ENCODE measurements around the gene KRT7. TPM values are rescaled to one million over a fixed set of nuclear protein-coding genes. Genes with fewer than 3 reads are reported as not detected.

KRT7 gene
- total RNA-seq, 1 donor: not detected

GRCh38 chr12:52193991-52194390 lies 39.1 kb upstream of the KRT7 start:
- no peaks in the 10 kb centered on the region for H3K9me3 ChIP-seq (ENCODE audit: low read depth, low read length)
- H3K4me1 ChIP-seq (ENCODE audit: insufficient read depth, low read length): peaks cover 95% of the 10 kb centered on the region
- H3K27me3 ChIP-seq (ENCODE audit: insufficient read depth, low read length): no peaks in the 10 kb centered on the region
- no peak overlapping the region for H3K4me3 ChIP-seq (ENCODE audit: low read length)

GRCh38 chr12:52195065-52195730 lies 37.8 kb upstream of the KRT7 start:
- Histone ChIP-seq H3K27me3 (ENCODE audit: insufficient read depth, low read length) (no peaks in the 10 kb centered on the region), H3K9me3 (ENCODE audit: low read depth, low read length) (no peaks in the 10 kb centered on the region), H3K4me3 (ENCODE audit: low read length) (no peak overlapping the region), H3K4me1 (ENCODE audit: insufficient read depth, low read length) (peaks cover 95% of the 10 kb centered on the region)

DNA sequence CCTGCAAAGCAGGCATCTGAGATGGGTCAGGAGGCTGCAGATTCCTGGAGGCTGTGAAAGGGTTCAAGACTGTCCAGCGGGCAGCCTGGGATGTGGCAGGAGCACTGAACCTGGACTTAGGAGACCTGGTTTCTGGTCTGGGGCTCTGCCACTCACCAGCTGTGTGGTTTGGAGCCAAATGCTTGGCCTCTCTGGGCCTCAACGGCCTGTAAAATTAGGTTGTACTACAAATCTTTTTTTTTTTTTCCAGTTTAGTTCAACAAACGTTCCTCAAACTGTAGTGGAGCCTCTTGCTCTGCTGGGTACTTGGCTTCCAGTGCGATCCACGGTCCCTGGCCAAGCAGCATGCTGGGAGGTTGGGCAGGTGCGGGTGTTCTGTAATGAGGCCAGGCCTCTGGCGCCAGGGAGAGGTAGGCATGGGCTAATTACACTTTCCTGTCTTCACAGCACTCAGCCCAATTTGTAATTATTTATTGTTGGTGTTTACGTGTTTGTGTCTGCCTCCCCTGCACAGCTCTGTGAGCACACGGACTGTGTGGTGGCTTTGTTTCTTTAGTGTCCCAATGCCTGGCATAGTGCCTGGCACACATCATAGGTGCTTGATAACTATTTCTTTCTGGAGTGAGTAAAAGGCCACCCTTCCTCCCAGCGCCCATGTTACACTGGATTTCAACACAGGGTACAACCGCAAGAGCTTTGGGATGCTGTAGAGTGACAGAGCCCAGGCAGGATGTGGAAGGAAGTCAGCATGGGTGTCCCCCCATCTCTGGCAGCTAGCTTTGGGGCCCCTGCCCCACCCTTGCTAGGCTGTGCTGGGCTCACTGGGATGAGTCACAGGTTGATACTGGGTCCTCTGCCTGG lies 35.4 kb upstream of the KRT7 start:
- H3K9me3 ChIP-seq (ENCODE audit: low read depth, low read length): no peaks in the 10 kb centered on the region
- no peaks in the 10 kb centered on the region for H3K27me3 ChIP-seq (ENCODE audit: insufficient read depth, low read length)
- peaks cover 99% of the 10 kb centered on the region for H3K4me1 ChIP-seq (ENCODE audit: insufficient read depth, low read length)
- no peak overlapping the region for H3K4me3 ChIP-seq (ENCODE audit: low read length)

DNA sequence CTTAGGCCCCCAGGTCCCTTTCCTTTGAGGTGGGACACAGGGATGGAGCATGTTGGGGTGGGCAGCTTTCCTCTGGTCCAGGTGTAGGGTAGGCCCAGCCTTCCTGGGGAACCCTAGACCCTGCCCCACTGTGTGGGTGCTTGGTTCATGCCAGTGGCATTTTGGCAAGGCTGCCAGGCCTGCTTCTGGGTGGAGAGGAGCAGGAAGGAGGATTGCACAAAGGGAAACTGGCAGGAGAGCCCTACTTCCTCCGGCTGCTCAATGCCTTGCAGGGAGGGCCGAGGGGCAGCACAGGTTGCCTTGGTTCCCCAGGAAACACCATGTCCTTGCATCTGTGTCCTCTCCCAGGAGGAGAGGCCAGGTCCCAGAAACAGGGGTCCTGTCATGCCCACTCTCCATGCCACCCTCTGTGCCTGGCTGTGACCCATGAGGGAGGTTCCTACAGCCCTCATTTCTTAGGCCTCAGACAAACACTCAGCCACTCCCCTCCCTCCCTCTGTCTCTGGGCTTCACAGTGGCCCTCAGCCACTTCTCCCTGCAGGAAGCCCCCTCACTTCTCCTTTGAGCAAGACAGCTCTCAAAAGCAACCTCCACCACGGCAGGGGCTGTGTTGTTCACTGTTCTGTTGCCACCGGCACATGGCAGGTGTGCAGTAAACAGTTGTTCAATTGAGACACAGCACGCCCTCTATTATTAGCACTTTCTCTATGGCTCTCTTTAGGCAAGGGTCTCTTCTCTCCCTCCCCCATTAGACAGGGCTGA lies 34.4 kb upstream of the KRT7 start:
- no peaks in the 10 kb centered on the region for H3K27me3 ChIP-seq (ENCODE audit: insufficient read depth, low read length)
- H3K4me1 ChIP-seq (ENCODE audit: insufficient read depth, low read length): peaks cover 99% of the 10 kb centered on the region
- H3K4me3 ChIP-seq (ENCODE audit: low read length): no peak overlapping the region
- no peaks in the 10 kb centered on the region for H3K9me3 ChIP-seq (ENCODE audit: low read depth, low read length)

- Histone ChIP-seq H3K9me3 (ENCODE audit: low read depth, low read length) (no peaks in the 10 kb centered on the region), H3K4me1 (ENCODE audit: insufficient read depth, low read length) (peaks cover 99% of the 10 kb centered on the region), H3K27me3 (ENCODE audit: insufficient read depth, low read length) (no peaks in the 10 kb centered on the region), H3K4me3 (ENCODE audit: low read length) (no peak overlapping the region)
These were observed 33.6 kb upstream of the KRT7 start for GRCh38 chr12:52199294-52199919.

- Histone ChIP-seq H3K4me1 (ENCODE audit: insufficient read depth, low read length) (peaks cover 99% of the 10 kb centered on the region), H3K27me3 (ENCODE audit: insufficient read depth, low read length) (no peaks in the 10 kb centered on the region), H3K4me3 (ENCODE audit: low read length) (no peak overlapping the region), H3K9me3 (ENCODE audit: low read depth, low read length) (no peaks in the 10 kb centered on the region)
These were observed 32.8 kb upstream of the KRT7 start for GRCh38 chr12:52200086-52200780.

- Histone ChIP-seq H3K27me3 (ENCODE audit: insufficient read depth, low read length) (no peaks in the 10 kb centered on the region), H3K4me3 (ENCODE audit: low read length) (no peak overlapping the region), H3K9me3 (ENCODE audit: low read depth, low read length) (no peaks in the 10 kb centered on the region), H3K4me1 (ENCODE audit: insufficient read depth, low read length) (peaks cover 97% of the 10 kb centered on the region)
These were observed 32.1 kb upstream of the KRT7 start for GRCh38 chr12:52200781-52201450.

DNA sequence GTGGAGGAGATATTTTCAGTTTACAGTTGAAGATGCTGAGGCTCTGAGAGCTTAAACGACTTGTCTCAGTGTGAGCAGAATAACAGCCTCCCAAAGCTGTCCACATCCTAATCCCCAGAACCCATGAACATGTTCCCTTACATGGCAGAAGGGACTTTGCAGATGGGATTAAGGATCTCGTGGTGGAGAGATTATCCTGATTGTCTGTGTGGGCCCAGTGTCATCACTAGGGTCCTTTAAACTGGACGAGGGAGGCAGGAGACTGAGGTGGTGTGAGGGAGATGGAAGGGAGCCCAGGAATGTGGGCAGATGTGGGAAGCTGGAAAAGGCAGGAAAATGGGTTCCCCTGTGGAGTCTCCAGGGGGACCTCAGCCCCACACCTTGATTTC lies 31.6 kb upstream of the KRT7 start:
- Histone ChIP-seq H3K4me3 (ENCODE audit: low read length) (no peak overlapping the region), H3K27me3 (ENCODE audit: insufficient read depth, low read length) (no peaks in the 10 kb centered on the region), H3K9me3 (ENCODE audit: low read depth, low read length) (no peaks in the 10 kb centered on the region), H3K4me1 (ENCODE audit: insufficient read depth, low read length) (peaks cover 93% of the 10 kb centered on the region)

- Histone ChIP-seq H3K4me3 (ENCODE audit: low read length) (no peak overlapping the region), H3K4me1 (ENCODE audit: insufficient read depth, low read length) (peaks cover 82% of the 10 kb centered on the region), H3K27me3 (ENCODE audit: insufficient read depth, low read length) (no peaks in the 10 kb centered on the region), H3K9me3 (ENCODE audit: low read depth, low read length) (no peaks in the 10 kb centered on the region)
These were observed 30.5 kb upstream of the KRT7 start for GRCh38 chr12:52202361-52203078.

DNA sequence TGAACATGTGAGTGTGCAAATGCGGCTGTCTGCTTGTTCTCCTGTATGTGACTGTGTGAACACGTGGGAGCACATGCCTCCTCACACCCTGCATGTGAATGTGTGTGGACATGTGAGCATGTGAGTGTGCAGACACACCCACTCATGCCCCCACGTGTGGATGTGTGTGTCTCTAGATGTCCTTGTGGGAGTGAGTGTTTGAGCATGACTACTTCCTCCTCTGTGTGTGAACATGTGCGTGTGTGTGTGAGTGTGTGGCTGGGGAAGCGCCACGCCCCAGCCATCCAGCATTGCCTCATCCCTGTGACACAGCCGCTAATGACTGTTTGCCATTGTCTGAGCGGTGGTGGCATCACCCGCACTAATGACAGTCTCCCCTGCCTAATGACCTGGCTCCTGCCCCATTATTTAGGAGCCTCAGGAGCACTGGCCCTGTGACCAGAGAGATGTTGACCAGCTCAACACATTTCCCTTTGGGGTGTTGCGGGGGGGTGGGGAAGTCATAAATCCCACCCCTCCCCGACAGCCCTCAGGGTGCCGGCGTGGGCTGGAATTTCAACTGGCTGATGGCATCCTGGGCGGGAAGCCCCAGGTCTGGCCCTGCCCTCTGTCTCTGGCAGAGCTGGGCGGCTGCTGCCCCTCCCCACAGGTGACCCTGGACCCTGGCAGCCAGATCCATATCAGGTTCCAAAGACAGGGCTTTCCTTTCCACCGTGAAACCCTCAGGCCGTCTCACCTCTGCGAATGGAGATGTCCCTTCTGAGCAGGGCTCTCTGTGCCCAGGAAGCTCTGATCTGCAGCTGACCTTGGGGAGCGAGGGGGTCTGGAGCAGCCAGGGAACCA lies 29.7 kb upstream of the KRT7 start:
- Histone ChIP-seq H3K4me1 (ENCODE audit: insufficient read depth, low read length) (peaks cover 74% of the 10 kb centered on the region), H3K9me3 (ENCODE audit: low read depth, low read length) (no peaks in the 10 kb centered on the region), H3K27me3 (ENCODE audit: insufficient read depth, low read length) (no peaks in the 10 kb centered on the region), H3K4me3 (ENCODE audit: low read length) (no peak overlapping the region)

- Histone ChIP-seq H3K27me3 (ENCODE audit: insufficient read depth, low read length) (no peaks in the 10 kb centered on the region), H3K4me1 (ENCODE audit: insufficient read depth, low read length) (peaks cover 64% of the 10 kb centered on the region), H3K9me3 (ENCODE audit: low read depth, low read length) (no peaks in the 10 kb centered on the region), H3K4me3 (ENCODE audit: low read length) (no peak overlapping the region)
These were observed 28.7 kb upstream of the KRT7 start for GRCh38 chr12:52204095-52204930.

- no peaks in the 10 kb centered on the region for H3K9me3 ChIP-seq (ENCODE audit: low read depth, low read length)
These were observed 28.0 kb upstream of the KRT7 start for GRCh38 chr12:52204931-52205505.

More at GRCh38 chr12:52204931-52205505, 28.0 kb upstream of the KRT7 start:
- Histone ChIP-seq H3K27me3 (ENCODE audit: insufficient read depth, low read length) (no peaks in the 10 kb centered on the region), H3K4me1 (ENCODE audit: insufficient read depth, low read length) (peaks cover 63% of the 10 kb centered on the region), H3K4me3 (ENCODE audit: low read length) (no peak overlapping the region)
